NCI-H2107 (cell line): ENCODE data around the gene FGFBP1.

Experiments
- DNase-seq: peaks from one replicate; lab custom pipeline; 2025; lab: John Stamatoyannopoulos, UW

The FGFBP1 gene

DNA sequence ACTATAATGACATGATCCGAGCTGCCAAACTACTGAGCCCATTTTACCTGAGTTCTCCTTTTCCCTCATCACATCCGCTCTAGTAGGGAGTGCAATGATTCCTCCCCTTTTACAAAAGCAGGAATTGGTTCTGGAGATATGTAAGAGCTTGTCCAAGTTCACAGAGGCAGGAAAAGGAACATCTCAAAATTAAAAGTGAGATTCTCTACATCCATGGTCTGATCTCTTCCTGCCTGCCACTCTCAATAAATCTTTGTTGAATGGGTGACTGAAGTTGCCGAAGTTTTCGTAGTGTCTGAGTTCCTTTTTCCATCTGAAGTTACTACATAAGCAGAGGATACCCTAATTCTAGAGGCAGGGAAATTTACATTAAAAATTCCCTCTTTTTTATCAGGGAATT is at the start of gene FGFBP1:
Gene FGFBP1 (minus strand): TSS at position 101 of the 400 bp plus-strand sequence. CDS start 2,108 bp downstream, outside the sequence.
- no peak for DNase-seq

GRCh38 chr4:15988222-15988621 is 49.7 kb upstream of the FGFBP1 start:
- DNase-seq, result no peak

DNA sequence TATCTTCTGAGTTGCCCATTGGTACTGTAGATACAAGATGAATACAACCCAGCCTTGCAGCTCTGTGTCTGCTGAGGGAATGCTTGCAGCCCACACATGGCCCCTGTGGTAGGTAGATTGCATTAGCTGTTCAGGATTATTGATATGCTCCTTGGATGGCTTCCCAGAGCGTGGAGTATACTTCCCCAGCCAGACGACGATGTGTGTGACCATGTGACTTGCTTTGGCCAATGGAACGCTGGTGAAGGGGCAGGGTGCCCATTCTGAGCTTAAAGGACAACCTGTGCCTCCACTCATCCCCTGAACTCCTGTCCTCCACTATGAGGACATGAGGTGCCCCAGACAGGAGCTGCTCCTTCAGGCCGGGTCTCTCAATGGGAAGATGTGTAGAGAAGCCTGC is 48.4 kb upstream of the FGFBP1 start:
- no peak for DNase-seq

GRCh38 chr4:15983610-15984009 is 45.1 kb upstream of the FGFBP1 start:
- no peak for DNase-seq

DNA sequence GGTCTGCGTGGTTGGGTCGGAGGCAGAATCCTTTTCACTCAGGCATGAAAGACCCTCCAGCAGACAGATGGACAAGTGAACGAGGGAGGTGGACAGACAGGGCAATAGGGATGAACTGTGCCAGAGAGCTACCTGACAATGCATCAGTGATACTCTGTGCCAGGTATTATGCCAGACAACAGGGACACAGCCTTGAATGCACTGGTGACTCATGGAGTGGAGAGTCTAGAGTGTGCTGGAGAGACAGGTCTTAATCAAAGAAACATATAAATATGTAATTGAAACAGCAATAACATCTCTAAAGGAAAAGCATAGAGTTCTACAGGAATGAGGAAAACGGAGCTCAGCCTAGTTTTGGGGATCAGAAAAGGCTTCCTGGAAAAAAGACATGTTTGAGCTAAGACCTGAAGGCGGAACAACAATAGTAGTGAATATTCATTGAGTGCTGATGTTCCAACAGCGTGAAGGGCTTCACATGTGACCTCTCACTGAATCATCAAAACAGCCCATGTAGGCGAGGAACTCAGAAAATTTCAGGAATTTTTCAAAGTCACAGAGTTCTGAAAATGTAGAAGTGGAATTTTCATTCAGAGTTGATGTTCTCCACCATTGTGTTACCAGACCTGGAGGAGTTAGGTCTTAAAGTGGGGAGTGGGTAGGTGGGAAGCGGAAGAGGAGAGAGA is 44.4 kb upstream of the FGFBP1 start:
- no peak for DNase-seq

GRCh38 chr4:15976456-15977447 is 38.2 kb upstream of the FGFBP1 start:
- no peak for DNase-seq

- DNase-seq, result no peak
Measured at GRCh38 chr4:15971068-15971801, 32.7 kb upstream of the FGFBP1 start.

DNA sequence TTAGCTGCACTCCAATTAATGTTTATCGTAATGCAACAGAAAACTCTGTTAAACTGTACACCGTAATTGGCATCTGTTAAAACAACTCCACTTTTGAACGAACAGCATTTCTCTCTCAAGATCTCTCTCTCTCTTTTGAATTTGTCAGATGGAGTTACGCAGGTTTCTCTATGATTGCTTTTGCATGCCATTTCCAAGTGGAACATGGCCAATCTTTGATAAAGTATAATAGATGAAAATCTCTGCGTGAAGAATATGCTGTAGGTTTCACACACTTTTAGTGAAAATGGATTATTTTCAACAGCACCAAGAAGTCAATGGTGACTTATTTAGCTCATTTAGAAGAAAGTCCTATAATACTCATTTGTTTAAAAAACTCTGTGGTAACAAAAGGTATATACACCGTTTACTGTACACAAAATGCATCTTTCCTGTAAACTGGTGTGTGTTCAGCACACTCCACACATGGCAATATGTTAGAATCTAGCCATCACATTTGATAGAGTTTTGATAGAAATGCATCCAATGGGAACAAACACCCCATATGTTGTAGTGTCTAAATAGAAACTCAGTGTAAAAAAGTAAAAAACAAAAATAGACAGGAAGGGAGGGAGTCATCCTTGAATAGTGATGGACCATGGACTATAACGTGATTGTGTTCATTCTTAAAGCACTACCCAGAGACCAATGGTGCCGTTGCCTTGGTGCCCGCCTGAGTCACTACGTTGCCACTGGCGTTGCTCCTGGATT is 30.2 kb upstream of the FGFBP1 start:
- no peak for DNase-seq

DNA sequence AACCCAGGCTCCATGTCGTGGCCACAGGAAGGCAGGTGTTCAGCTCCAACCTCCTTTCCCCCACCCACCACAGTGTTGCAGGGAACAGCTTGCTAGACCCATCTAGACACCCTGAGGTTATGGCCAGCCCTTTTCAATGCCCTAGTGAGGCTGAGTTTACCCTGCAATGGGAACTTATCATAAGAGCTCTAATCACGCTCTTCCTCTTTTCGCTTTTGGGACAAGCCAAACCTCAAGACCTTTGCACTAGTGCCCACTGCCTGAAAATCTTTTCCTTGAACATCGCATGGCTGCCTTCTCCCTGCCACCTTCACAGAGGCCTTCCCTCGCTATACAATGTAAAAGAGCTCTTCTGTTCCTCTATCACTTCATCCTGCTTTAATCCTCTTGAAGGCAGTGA is 26.8 kb upstream of the FGFBP1 start:
- no peak for DNase-seq

DNA sequence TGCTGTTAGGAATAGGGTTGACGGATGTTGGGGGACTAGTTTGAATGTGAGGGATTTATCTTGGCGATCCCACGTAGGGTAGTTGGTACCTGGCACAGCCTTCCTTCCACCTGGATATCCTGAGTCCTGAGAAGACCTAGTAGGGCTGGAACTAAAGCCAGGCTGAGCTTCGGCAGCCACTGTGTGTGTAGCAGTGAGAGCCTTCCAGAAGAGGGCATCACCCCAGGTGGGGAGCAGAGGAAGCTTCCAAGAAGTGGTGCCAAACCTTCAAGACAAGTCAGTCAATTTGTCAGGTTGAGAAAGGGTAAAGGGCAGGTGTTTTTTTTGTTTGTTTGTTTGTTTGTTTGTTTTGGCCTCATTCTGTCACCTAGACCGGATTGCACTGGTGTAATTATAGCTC is 25.6 kb upstream of the FGFBP1 start:
- no peak for DNase-seq

DNA sequence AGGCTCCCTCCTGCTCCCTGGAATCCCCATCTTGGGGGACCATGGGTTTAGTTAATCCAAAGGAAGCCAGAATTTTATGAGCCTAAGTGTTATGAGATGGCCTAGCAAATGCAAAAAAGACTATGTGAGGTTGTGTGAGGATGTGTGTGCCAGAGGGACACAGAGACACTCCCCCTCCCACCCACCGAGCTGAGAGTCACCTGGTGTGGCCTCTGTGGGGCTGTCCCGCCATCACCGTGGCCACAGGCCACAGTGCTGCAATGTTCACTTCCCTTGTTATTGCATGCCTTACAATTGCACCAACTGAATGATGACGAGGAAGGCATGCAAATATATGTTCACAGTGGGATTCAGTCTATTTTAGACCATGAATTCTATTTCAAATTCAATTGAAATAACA is 25.0 kb upstream of the FGFBP1 start:
- DNase-seq, result no peak

- peak; percentile 12 for DNase-seq
Measured at GRCh38 chr4:15963001-15963451, 24.5 kb upstream of the FGFBP1 start, which contains the start of gene FGFBP2. TSS of gene FGFBP2 (minus strand) at chr4:15963175. CDS start at chr4:15963129, 46 bp downstream.

DNA sequence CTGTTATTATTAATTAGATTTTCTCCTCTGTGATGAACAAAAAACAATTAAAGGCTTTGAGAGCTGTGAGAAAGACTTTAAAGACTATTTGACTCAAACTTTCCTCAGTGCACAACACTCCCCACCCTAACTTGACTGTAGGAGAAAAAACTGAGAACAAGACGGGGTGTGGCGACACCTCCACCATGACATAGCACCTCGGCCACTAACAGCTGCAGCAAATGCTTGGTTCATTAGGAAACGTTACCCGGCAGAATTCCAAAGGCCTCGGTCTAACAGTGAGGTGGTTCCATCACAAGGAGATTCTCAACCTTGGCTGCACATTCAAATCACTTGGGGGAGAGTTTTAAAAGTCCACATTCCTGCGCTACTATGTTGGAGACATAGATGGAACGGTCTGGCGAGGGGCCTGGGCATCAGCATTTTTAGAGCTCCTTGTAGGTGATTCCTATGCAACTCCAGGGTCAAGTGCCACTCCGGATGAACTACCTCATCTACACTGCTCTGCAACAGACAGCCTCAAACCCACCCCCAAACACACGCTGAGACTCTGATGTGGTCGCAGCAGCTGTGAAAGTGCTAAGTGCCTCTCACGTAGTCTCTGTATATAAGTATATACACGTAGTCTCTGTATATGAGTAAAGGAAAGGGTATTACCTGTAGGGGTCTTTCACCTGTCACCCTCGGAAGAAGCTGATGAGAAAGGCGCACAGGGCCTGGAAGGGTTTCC is 23.4 kb upstream of the FGFBP1 start:
- no peak for DNase-seq

- DNase-seq, result no peak
Measured at GRCh38 chr4:15958562-15958961, 20.0 kb upstream of the FGFBP1 start.

GRCh38 chr4:15956179-15956850 is 17.8 kb upstream of the FGFBP1 start:
- peak; percentile 42 for DNase-seq

GRCh38 chr4:15955670-15956069 is 17.1 kb upstream of the FGFBP1 start:
- no peak for DNase-seq

DNA sequence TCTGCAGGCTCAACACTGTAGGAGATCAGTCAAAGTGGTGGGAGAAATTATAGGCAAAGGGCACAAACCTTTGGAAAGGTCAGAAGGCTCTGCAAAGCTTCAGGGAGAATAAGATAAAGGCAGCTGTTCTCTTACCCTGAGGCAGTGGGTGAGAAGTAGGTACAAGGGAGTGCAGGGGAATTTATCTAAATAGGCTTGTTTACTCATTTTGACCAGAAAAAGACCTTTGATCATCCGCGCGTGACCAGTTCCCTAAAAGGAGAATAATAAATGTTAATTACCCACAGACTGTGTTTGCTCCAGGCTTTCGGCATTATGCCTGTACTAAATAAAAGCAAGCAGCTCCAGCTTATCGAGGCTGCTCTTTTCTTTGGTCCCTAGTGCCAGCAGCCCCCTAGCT is 15.1 kb upstream of the FGFBP1 start:
- DNase-seq, result no peak

GRCh38 chr4:15951781-15952180 is 13.2 kb upstream of the FGFBP1 start:
- no peak for DNase-seq

- DNase-seq, result no peak
Measured at GRCh38 chr4:15948826-15949225, 10.3 kb upstream of the FGFBP1 start.

- DNase-seq, result no peak
Measured at GRCh38 chr4:15947684-15948083, 9.1 kb upstream of the FGFBP1 start.
